Transverse colon (tissue), 3 donors: ENCODE measurements around the gene SMAD5.

Experiments used
- EP300 ChIP-seq: sonication (generic); formaldehyde crosslinking; IDR thresholded peaks from one replicate; pipeline ENCODE4 v1.6.1; 2017; ENCODE audit warnings: antibody characterized with exemption, low read depth
- TF ChIP-seq, protein P1 (sequence below), 5 experiments: fragments of 200-600 bp in 3 of 5; fragments of 450-650 bp in 2 of 5; sonication (generic) in 3 of 5; IDR thresholded peaks; 1 replicate in 2 of 5; 2 replicates in 3 of 5; pipeline ENCODE4 v1.5.1; 2016 to 2017; ENCODE audit warnings: antibody characterized with exemption in 5 of 5, inconsistent platforms in 3 of 5, mild to moderate bottlenecking in 2 of 5, moderate library complexity in 1 of 5

- TF ChIP-seq, protein P1, sequence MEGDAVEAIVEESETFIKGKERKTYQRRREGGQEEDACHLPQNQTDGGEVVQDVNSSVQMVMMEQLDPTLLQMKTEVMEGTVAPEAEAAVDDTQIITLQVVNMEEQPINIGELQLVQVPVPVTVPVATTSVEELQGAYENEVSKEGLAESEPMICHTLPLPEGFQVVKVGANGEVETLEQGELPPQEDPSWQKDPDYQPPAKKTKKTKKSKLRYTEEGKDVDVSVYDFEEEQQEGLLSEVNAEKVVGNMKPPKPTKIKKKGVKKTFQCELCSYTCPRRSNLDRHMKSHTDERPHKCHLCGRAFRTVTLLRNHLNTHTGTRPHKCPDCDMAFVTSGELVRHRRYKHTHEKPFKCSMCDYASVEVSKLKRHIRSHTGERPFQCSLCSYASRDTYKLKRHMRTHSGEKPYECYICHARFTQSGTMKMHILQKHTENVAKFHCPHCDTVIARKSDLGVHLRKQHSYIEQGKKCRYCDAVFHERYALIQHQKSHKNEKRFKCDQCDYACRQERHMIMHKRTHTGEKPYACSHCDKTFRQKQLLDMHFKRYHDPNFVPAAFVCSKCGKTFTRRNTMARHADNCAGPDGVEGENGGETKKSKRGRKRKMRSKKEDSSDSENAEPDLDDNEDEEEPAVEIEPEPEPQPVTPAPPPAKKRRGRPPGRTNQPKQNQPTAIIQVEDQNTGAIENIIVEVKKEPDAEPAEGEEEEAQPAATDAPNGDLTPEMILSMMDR (IDR thresholded peaks at IDR 0.05), result no peak
- no peak for TF ChIP-seq EP300
These were observed 5.1 kb upstream of the SMAD5 start for GRCh38 chr5:136127560-136127959.
